ENCODE data around the gene C19orf25. TPM values are rescaled to one million over a fixed set of nuclear protein-coding genes. Genes with fewer than 3 reads are reported as not detected.

C19orf25 gene
- total and polyA plus RNA-seq, 2 donors (not counting 1 experiment from before 2014, with no cell fraction given) = 34.2 to 68.3 TPM

DNA sequence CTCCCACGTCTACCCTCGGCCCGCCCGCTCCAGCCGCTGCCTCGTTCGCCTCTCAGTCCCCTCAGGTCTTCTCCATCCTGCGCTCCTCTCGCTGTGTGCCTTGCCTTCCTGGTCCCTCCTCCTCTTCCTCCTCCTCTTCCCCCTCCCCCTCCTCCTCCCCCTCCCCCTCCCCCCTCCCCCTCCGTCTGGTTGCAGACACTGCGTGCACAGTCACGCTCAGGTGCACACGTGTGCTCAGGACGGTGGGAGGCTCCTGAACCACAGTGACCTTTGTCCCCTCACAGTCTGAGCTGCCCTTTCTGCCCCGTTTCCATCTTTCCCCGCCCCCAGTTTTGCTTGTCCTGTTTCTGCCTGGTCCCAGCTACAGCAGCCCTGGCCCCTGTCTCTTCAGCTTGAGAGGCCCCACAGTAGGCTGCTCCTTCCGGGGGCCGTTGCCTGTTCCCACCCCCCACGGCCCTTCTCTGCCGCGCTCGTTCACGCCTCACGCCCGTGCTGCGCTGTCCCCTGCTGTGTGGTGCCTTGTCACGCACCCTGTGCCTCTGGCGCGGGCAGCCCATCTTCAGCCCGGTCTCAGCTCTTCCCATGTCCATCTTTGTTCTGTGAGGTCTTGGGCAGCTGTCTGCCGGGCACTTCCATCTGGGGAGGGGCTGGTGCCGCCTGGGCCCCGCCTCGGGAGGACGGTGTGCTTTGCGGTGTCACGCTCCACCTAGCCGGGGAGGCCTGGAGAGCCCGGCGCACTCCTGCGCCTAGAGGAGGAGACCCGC is 54.6 kb downstream of the C19orf25 start:
- WGBS (ENCODE audit: insufficient coverage) = 91% methylated on average over 31 of the region's 42 CpGs
- no peak overlapping the region for H3K27ac Mint-ChIP-seq
- H3K9me3 Mint-ChIP-seq (ENCODE audit: insufficient read depth) = no peaks in the 10 kb centered on the region

More for the DNA sequence above, 54.6 kb downstream of the C19orf25 start:
- Histone ChIP-seq H3K4me1 (ENCODE audit: control insufficient read depth in 2 of 2, insufficient read depth in 2 of 2, low read length in 2 of 2) (no peaks in the 10 kb centered on the region), H3K4me2 (replicated peaks; ENCODE audit: low read depth, low read length, poor library complexity, severe bottlenecking) (no peak overlapping the region), H3K4me3 (ENCODE audit: control extremely low read depth in 1 of 5, extremely low read depth in 1 of 5, insufficient read depth in 1 of 5, low read depth in 2 of 5, low read length in 4 of 5) (no peak overlapping the region), H3K36me3 (replicated peaks in 1 of 2; ENCODE audit: control extremely low read depth in 1 of 2, control insufficient read depth in 1 of 2, extremely low read depth in 1 of 2, insufficient read depth in 2 of 2, low read length in 1 of 2) (peaks cover 0 to 73% of the 10 kb centered on the region in 2 experiments), H3K27ac (ENCODE audit: low read length in 2 of 2) (no peak overlapping the region), H2AFZ (ENCODE audit: insufficient read depth, low read depth, low read length, poor library complexity, severe bottlenecking) (no peak overlapping the region), H3K9me3 (ENCODE audit: control extremely low read depth in 1 of 3, control insufficient read depth in 2 of 3, insufficient read depth in 1 of 3, low read length in 2 of 3) (no peaks in the 10 kb centered on the region), H4K20me1 (ENCODE audit: control insufficient read depth, insufficient read depth, low read length, poor library complexity, severe bottlenecking) (peaks cover 85% of the 10 kb centered on the region), H3K27me3 (replicated peaks in 1 of 4; ENCODE audit: control extremely low read depth in 1 of 4, control insufficient read depth in 3 of 4, insufficient read depth in 4 of 4, low read length in 3 of 4) (no peaks in the 10 kb centered on the region), H3K79me2 (ENCODE audit: control insufficient read depth, insufficient read depth, low read length) (peaks cover 51% of the 10 kb centered on the region), H3K9ac (ENCODE audit: low read length) (no peak overlapping the region)
- Mint-ChIP-seq H3K4me1 (no peaks in the 10 kb centered on the region), H3K4me3 (no peak overlapping the region), H3K27me3 (no peaks in the 10 kb centered on the region)
- ChIA-PET CTCF (no interaction called here), POLR2A (no interaction called here)
- intact Hi-C loops (cut with micrococcal nuclease) = no loop called here
- ATAC-seq (ENCODE audit: low read depth) (no peak), DNase-seq (no peak)
- TF ChIP-seq EZH2 (IDR thresholded peaks at IDR 0.05; ENCODE audit: borderline replicate concordance, insufficient read depth, low read depth, low read length, poor library complexity, severe bottlenecking) (no peak), CTCF (IDR thresholded peaks at IDR 0.05) (no peak)

Measured in B cell (primary cell).